HepG2 (cell line): ENCODE data around the gene RSRC2. TPM values are rescaled to one million over a fixed set of nuclear protein-coding genes. Genes with fewer than 3 reads are reported as not detected.

Source experiments
- AGO2 ChIP-seq: fragments of 200-400 bp; formaldehyde crosslinking; optimal IDR thresholded peaks from 2 replicates; pipeline ENCODE3; 2017; ENCODE audit warnings: mild to moderate bottlenecking, low read depth, low read length, moderate library complexity
- HDAC1 ChIP-seq: sonication (generic); formaldehyde crosslinking; IDR thresholded peaks from 2 replicates; pipeline ENCODE4 v1.5.1; 2020; ENCODE audit warnings: mild to moderate bottlenecking, missing genetic modification reagents
- HOXA5 ChIP-seq: sonication (generic); formaldehyde crosslinking; IDR thresholded peaks from 2 replicates; pipeline ENCODE4 v1.4.0; 2020; ENCODE audit warnings: missing genetic modification reagents
- LCORL ChIP-seq, 2 experiments: fragments of 450-650 bp in 1 of 2; sonication (generic) in 1 of 2; formaldehyde crosslinking in 1 of 2; IDR thresholded peaks; 2 replicates each; pipeline versions ENCODE4 v1.5.0 to v1.6.1; 2017 to 2020; ENCODE audit warnings: antibody characterized with exemption in 1 of 2, missing genetic modification reagents in 1 of 2
- MTA1 ChIP-seq: sonication (generic); formaldehyde crosslinking; IDR thresholded peaks from 2 replicates; pipeline ENCODE4 v1.4.0; 2020; ENCODE audit warnings: missing genetic modification reagents, mild to moderate bottlenecking, borderline replicate concordance
- RFXAP ChIP-seq: sonication (generic); formaldehyde crosslinking; IDR thresholded peaks from 2 replicates; pipeline ENCODE4 v1.4.0; 2020; ENCODE audit warnings: missing genetic modification reagents, borderline replicate concordance
- ZMAT3 ChIP-seq: sonication (generic); formaldehyde crosslinking; conservative IDR thresholded peaks from 2 replicates; pipeline ENCODE4 v1.7.0; 2021; ENCODE audit warnings: missing genetic modification reagents
- ZNF350 ChIP-seq: sonication (generic); formaldehyde crosslinking; IDR thresholded peaks from 2 replicates; pipeline ENCODE4 v1.4.0; 2020; ENCODE audit warnings: mild to moderate bottlenecking, low read depth, missing genetic modification reagents, borderline replicate concordance
- ZNF670 ChIP-seq: sonication (generic); formaldehyde crosslinking; IDR thresholded peaks from 2 replicates; pipeline ENCODE4 v1.8.0; 2022; ENCODE audit warnings: mild to moderate bottlenecking, missing genetic modification reagents, borderline replicate concordance
- ZNF724P ChIP-seq: sonication (generic); formaldehyde crosslinking; IDR thresholded peaks from 2 replicates; pipeline ENCODE4 v1.8.0; 2022; ENCODE audit warnings: missing genetic modification reagents, borderline replicate concordance
- polyA plus RNA-seq, 8 experiments: library from polyadenylated mRNA; depleted of rRNA in 3 of 8; stranded (reverse) in 7 of 8; unstranded in 1 of 8; fragments of >200 nt; fragmentation: Illumina TruSeq in 4 of 8; extraction: Trizol in 4 of 8; gene quantifications; 2 replicates each; pipeline versions ENCODE4 v1.2.1 to v1.2.3, GENCODE V29; 2011 to 2016; ENCODE audit warnings: low read depth in 4 of 8, missing spikeins in 1 of 8, mixed read lengths in 1 of 8; ENCODE audit not compliant: insufficient read depth in 1 of 8
- total RNA-seq, 5 experiments: library from RNA; depleted of rRNA; stranded (reverse); fragments of >200 nt; fragmentation: Illumina TruSeq; extraction: Trizol; gene quantifications; 2 replicates each; pipeline ENCODE4 v1.2.3, GENCODE V29; 2016; ENCODE audit warnings: low read depth in 1 of 5
- TF ChIP-seq, protein P1 (sequence below): sonication (generic); formaldehyde crosslinking; IDR thresholded peaks from 2 replicates; pipeline ENCODE4 v1.4.0; 2020; ENCODE audit warnings: missing genetic modification reagents
- TF ChIP-seq, protein P2 (sequence below): IDR thresholded peaks from 2 replicates; pipeline ENCODE4 v1.6.1; 2016; ENCODE audit warnings: low read depth, borderline replicate concordance
- TF ChIP-seq, protein P3 (sequence below): sonication (generic); formaldehyde crosslinking; conservative IDR thresholded peaks from 2 replicates; pipeline ENCODE4 v1.8.0; 2022; ENCODE audit warnings: missing genetic modification reagents
- TF ChIP-seq, protein P4 (sequence below): sonication (generic); formaldehyde crosslinking; IDR thresholded peaks from 2 replicates; pipeline ENCODE4 v1.4.0; 2020; ENCODE audit warnings: missing genetic modification reagents, mild to moderate bottlenecking, borderline replicate concordance
- TF ChIP-seq, protein P5 (sequence below): sonication (generic); formaldehyde crosslinking; IDR thresholded peaks from 2 replicates; pipeline ENCODE4 v1.4.0; 2020; ENCODE audit warnings: missing genetic modification reagents, borderline replicate concordance

Gene RSRC2
- total and polyA plus RNA-seq, 2 of the 13 experiments (the other 11 are each of a cell fraction or from before 2014, with no cell fraction given), result 31.4 to 77.8 TPM

DNA sequence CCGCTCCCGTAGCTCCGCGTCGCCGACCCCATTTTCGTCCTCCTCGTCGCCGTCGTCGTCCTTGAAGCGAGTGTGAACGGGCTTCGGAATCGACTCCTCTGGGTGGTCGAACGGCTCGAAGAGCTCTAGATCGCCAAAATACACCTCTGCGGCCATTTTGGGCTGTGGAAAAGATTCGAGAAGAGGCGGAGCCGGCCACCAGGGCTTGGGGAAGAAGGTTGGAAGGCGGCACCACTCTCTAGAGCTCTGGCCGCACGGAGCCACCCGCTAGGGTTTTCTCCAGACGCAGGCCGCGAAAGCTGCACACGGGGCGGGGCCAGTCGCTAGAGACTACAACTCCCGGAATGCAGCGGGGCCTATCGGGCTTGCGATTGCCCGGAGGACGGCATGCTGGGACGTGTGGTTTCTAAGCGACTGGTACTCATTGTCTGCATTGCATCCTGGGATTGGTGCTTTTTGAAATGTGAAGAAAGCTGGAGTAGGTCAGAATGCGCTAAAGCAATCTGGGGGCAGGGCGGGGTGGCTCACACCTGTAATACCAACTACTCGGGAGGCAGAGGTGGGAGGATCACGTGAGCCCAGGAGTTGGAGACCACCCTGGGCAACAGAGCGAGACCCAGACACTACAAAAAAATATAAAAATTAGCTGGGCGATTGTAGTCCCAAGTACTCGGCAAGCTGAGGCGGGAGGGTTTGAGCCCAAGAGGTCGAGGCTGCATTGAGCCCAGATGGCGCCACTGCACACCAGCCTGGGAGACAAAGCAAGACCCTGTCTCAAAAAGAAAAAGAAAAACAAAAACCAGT, 25.8 kb downstream of the RSRC2 start, which contains the start of gene ZCCHC8 (continued):
- TF ChIP-seq, protein P1, sequence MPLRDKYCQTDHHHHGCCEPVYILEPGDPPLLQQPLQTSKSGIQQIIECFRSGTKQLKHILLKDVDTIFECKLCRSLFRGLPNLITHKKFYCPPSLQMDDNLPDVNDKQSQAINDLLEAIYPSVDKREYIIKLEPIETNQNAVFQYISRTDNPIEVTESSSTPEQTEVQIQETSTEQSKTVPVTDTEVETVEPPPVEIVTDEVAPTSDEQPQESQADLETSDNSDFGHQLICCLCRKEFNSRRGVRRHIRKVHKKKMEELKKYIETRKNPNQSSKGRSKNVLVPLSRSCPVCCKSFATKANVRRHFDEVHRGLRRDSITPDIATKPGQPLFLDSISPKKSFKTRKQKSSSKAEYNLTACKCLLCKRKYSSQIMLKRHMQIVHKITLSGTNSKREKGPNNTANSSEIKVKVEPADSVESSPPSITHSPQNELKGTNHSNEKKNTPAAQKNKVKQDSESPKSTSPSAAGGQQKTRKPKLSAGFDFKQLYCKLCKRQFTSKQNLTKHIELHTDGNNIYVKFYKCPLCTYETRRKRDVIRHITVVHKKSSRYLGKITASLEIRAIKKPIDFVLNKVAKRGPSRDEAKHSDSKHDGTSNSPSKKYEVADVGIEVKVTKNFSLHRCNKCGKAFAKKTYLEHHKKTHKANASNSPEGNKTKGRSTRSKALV (CRISPR knock-in tag), result no peak; the same call in 1 of the 2 replicates
- peak; percentile 83 for TF ChIP-seq HDAC1
- peak; percentile 18; the same call in 1 of the 2 replicates for TF ChIP-seq ZNF724P
- TF ChIP-seq, protein P2, sequence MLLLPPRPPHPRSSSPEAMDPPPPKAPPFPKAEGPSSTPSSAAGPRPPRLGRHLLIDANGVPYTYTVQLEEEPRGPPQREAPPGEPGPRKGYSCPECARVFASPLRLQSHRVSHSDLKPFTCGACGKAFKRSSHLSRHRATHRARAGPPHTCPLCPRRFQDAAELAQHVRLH (CRISPR knock-in tag), result peak; percentile 12; the same call in 1 of the 2 replicates
- TF ChIP-seq RFXAP (CRISPR knock-in tag), result peak; percentile 55; the same call in 1 of the 2 replicates
- TF ChIP-seq, protein P3, sequence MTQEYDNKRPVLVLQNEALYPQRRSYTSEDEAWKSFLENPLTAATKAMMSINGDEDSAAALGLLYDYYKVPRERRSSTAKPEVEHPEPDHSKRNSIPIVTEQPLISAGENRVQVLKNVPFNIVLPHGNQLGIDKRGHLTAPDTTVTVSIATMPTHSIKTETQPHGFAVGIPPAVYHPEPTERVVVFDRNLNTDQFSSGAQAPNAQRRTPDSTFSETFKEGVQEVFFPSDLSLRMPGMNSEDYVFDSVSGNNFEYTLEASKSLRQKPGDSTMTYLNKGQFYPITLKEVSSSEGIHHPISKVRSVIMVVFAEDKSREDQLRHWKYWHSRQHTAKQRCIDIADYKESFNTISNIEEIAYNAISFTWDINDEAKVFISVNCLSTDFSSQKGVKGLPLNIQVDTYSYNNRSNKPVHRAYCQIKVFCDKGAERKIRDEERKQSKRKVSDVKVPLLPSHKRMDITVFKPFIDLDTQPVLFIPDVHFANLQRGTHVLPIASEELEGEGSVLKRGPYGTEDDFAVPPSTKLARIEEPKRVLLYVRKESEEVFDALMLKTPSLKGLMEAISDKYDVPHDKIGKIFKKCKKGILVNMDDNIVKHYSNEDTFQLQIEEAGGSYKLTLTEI (CRISPR knock-in tag), result no peak
- TF ChIP-seq, protein P4, sequence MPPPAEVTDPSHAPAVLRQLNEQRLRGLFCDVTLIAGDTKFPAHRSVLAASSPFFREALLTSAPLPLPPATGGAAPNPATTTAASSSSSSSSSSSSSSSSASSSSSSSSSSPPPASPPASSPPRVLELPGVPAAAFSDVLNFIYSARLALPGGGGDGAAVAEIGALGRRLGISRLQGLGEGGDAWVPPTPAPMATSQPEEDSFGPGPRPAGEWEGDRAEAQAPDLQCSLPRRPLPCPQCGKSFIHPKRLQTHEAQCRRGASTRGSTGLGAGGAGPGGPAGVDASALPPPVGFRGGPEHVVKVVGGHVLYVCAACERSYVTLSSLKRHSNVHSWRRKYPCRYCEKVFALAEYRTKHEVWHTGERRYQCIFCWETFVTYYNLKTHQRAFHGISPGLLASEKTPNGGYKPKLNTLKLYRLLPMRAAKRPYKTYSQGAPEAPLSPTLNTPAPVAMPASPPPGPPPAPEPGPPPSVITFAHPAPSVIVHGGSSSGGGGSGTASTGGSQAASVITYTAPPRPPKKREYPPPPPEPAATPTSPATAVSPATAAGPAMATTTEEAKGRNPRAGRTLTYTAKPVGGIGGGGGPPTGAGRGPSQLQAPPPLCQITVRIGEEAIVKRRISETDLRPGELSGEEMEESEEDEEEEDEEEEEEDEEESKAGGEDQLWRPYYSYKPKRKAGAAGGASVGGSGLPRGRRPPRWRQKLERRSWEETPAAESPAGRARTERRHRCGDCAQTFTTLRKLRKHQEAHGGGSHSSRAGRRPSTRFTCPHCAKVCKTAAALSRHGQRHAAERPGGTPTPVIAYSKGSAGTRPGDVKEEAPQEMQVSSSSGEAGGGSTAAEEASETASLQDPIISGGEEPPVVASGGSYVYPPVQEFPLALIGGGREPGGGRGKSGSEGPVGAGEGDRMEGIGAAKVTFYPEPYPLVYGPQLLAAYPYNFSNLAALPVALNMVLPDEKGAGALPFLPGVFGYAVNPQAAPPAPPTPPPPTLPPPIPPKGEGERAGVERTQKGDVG (CRISPR knock-in tag), result 0 out of 2 replicates have a peak, but pooled peaks have one; percentile 39
- no peak for TF ChIP-seq LCORL (IDR thresholded peaks at IDR 0.05)
- TF ChIP-seq LCORL (CRISPR knock-in tag; IDR thresholded peaks at IDR 0.05), result peak; percentile 91
- TF ChIP-seq ZNF670 (CRISPR knock-in tag), result peak; percentile 90
- peak; percentile 84 for TF ChIP-seq AGO2
- TF ChIP-seq ZMAT3 (CRISPR knock-in tag), result peak; percentile 74
- TF ChIP-seq, protein P5, sequence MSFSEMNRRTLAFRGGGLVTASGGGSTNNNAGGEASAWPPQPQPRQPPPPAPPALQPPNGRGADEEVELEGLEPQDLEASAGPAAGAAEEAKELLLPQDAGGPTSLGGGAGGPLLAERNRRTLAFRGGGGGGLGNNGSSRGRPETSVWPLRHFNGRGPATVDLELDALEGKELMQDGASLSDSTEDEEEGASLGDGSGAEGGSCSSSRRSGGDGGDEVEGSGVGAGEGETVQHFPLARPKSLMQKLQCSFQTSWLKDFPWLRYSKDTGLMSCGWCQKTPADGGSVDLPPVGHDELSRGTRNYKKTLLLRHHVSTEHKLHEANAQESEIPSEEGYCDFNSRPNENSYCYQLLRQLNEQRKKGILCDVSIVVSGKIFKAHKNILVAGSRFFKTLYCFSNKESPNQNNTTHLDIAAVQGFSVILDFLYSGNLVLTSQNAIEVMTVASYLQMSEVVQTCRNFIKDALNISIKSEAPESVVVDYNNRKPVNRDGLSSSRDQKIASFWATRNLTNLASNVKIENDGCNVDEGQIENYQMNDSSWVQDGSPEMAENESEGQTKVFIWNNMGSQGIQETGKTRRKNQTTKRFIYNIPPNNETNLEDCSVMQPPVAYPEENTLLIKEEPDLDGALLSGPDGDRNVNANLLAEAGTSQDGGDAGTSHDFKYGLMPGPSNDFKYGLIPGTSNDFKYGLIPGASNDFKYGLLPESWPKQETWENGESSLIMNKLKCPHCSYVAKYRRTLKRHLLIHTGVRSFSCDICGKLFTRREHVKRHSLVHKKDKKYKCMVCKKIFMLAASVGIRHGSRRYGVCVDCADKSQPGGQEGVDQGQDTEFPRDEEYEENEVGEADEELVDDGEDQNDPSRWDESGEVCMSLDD, result no peak
- 0 out of 2 replicates have a peak, but pooled peaks have one; percentile 3 for TF ChIP-seq HOXA5 (CRISPR knock-in tag)
- TF ChIP-seq MTA1 (CRISPR knock-in tag), result no peak
- TF ChIP-seq ZNF350 (CRISPR knock-in tag), result peak; percentile 84; the same call in 1 of the 2 replicates
